HCT116 (cell line): ENCODE data around the gene PROSER2.

Experiments used
- CEBPB ChIP-seq: IDR thresholded peaks from 2 replicates; pipeline ENCODE4 v1.6.1; 2012; ENCODE audit warnings: low read depth
- CTCF ChIP-seq, 3 experiments: fragments of 200-600 bp in 1 of 3; sonication (generic) in 1 of 3; IDR thresholded peaks in 2 of 3; conservative IDR thresholded peaks in 1 of 3; 2 replicates each; pipeline ENCODE4 v1.5.1; 2012 to 2017; ENCODE audit warnings: low read depth in 2 of 3, low read length in 2 of 3, antibody characterized with exemption in 1 of 3, borderline replicate concordance in 1 of 3, control low read depth in 1 of 3, mild to moderate bottlenecking in 1 of 3, mixed read lengths in 1 of 3, mixed run types in 1 of 3, moderate library complexity in 1 of 3; ENCODE audit not compliant: insufficient read depth in 1 of 3
- POLR2AphosphoS5 ChIP-seq: IDR thresholded peaks from 2 replicates; pipeline ENCODE4 v1.6.1; 2011; ENCODE audit warnings: mild to moderate bottlenecking, low read depth, low read length, moderate library complexity
- REST ChIP-seq: IDR thresholded peaks from 2 replicates; pipeline ENCODE4 v1.6.1; 2012; ENCODE audit warnings: low read depth
- SRF ChIP-seq: IDR thresholded peaks from 2 replicates; pipeline ENCODE4 v1.6.1; 2012; ENCODE audit warnings: low read depth
- TCF7L2 ChIP-seq: IDR thresholded peaks from 2 replicates; pipeline ENCODE4 v1.7.0; 2011; ENCODE audit warnings: borderline replicate concordance, inconsistent platforms; ENCODE audit not compliant: insufficient read depth, insufficient read length; ENCODE audit errors: extremely low read depth
- ZFX ChIP-seq: fragments of 450-650 bp; IDR thresholded peaks from 2 replicates; pipeline ENCODE4 v1.6.1; 2017
- ZNF274 ChIP-seq: fragments of 200-500 bp; sonication (Bioruptor generic); IDR thresholded peaks from 2 replicates; pipeline ENCODE4 v1.6.1; 2014; ENCODE audit warnings: mild to moderate bottlenecking, low read depth, low read length, inconsistent platforms

- TF ChIP-seq CTCF (IDR thresholded peaks at IDR 0.05 in 2 of 3, conservative IDR thresholded peaks at IDR 0.05 in 1 of 3; ENCODE audit: borderline replicate concordance in 1 of 3, insufficient read depth in 1 of 3, low read depth in 2 of 3, low read length in 2 of 3) = no peak
- TF ChIP-seq CEBPB = no peak
- no peak for TF ChIP-seq SRF
- no peak for TF ChIP-seq ZNF274
- TF ChIP-seq REST = no peak
- TF ChIP-seq ZFX = no peak
- no peak for TF ChIP-seq TCF7L2
- no peak for TF ChIP-seq POLR2AphosphoS5
These were observed 78.8 kb downstream of the PROSER2 start for GRCh38 chr10:11901833-11902475.
